Neutrophil (primary cell): Measurements from ENCODE around the gene CHTF18.

ENCODE experiments used
- H3K27ac ChIP-seq: fragments of 200-600 bp; sonication (generic); 2 replicates; pipeline ENCODE4 v1.5.1; 2016; ENCODE audit warnings: mild to moderate bottlenecking, moderate library complexity
- H3K27me3 ChIP-seq: fragments of 200-600 bp; sonication (generic); 2 replicates; pipeline ENCODE4 v1.6.0; 2016; ENCODE audit warnings: mild to moderate bottlenecking
- H3K36me3 ChIP-seq: fragments of 200-600 bp; sonication (generic); 2 replicates; pipeline ENCODE4 v1.5.1; 2017
- H3K4me1 ChIP-seq, 2 experiments: fragments of 200-600 bp in 1 of 2; sonication (generic) in 1 of 2; 1 replicate in 1 of 2; 2 replicates in 1 of 2; pipeline versions ENCODE4 v1.5.1 to v1.6.1; 2013 to 2016; ENCODE audit warnings: low read depth in 1 of 2, low read length in 1 of 2, mild to moderate bottlenecking in 1 of 2, moderate library complexity in 1 of 2; ENCODE audit not compliant: control insufficient read depth in 1 of 2, insufficient read depth in 1 of 2
- H3K4me3 ChIP-seq, 2 experiments: fragments of 200-600 bp in 1 of 2; sonication (generic) in 1 of 2; 1 replicate in 1 of 2; 2 replicates in 1 of 2; pipeline ENCODE4 v1.5.1; 2013 to 2016; ENCODE audit warnings: low read depth in 1 of 2, low read length in 1 of 2, mild to moderate bottlenecking in 1 of 2, moderate library complexity in 1 of 2
- H3K9me3 ChIP-seq: fragments of 200-600 bp; sonication (generic); 2 replicates; pipeline ENCODE4 v1.5.1; 2016
- TF ChIP-seq, protein P1 (sequence below): fragments of 200-600 bp; sonication (generic); IDR thresholded peaks from 2 replicates; pipeline ENCODE4 v1.5.1; 2016; ENCODE audit warnings: antibody characterized with exemption

Gene CHTF18

DNA sequence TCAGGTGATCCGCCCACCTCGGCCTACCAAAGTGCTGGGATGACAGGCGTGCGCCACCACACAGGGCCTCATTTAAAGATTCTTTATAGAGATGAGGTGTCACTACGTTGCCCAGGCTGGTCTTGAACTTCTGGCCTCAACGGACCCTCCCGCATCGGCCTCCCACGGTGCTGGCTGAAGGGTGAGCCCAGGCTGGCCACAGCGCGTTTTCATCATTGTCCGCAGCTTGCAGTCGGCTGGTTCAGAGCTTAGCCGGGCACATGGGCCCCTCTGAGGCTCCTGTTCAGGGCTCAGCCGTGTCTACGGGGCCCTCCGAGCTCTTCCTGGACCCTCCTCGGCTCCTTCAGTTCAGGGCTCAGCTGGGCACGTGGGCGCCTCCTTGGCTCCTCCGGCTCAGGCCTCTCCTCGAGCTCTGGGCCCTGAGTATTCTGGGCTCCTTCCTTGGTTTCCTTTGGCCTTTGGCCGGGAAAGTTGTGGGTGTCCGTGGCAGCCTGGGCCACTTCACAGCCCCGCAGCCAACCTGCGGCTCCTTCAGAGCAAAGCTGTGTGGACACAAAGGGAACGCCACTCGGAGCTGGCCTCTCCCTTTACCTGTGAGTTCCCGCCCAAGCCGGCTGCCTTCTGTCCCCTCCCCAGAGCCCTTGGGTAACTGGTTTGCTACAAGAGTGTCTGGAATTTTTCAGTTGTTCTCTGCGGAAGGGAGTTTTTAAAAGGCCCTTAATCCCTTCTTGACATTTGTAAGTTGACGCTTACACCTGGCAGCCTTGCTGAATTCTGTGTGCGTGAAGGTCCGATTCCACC lies 29.1 kb upstream of the CHTF18 start:
- H3K27ac ChIP-seq = no peak overlapping the region
- no peaks in the 10 kb centered on the region for H3K36me3 ChIP-seq
- H3K27me3 ChIP-seq = peaks cover 3% of the 10 kb centered on the region
- H3K4me3 ChIP-seq = no peak overlapping the region
- TF ChIP-seq, protein P1, sequence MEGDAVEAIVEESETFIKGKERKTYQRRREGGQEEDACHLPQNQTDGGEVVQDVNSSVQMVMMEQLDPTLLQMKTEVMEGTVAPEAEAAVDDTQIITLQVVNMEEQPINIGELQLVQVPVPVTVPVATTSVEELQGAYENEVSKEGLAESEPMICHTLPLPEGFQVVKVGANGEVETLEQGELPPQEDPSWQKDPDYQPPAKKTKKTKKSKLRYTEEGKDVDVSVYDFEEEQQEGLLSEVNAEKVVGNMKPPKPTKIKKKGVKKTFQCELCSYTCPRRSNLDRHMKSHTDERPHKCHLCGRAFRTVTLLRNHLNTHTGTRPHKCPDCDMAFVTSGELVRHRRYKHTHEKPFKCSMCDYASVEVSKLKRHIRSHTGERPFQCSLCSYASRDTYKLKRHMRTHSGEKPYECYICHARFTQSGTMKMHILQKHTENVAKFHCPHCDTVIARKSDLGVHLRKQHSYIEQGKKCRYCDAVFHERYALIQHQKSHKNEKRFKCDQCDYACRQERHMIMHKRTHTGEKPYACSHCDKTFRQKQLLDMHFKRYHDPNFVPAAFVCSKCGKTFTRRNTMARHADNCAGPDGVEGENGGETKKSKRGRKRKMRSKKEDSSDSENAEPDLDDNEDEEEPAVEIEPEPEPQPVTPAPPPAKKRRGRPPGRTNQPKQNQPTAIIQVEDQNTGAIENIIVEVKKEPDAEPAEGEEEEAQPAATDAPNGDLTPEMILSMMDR = no peak
- peaks cover 4 to 14% of the 10 kb centered on the region in 2 experiments for H3K4me1 ChIP-seq
- no peaks in the 10 kb centered on the region for H3K9me3 ChIP-seq

DNA sequence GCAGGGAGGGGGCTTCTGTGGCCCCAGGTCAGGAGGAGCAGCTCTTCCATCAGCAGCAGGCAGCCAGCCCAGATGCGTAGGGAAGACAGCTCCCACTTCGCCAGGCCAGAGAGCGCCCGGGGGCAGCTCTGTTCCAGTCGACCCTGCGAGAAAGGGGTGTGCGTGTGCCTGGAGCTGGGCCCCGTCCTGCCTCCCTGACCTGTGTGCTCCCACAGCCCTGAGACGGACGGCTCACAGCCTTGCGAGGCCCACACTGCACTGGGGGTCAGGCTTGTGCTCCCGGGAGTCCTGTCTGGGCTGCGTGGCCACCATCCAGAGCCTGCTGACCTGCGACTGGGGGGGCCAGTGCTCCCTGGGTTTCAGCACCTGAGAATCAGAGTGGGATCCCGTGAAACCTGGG lies 28.4 kb upstream of the CHTF18 start:
- TF ChIP-seq, protein P1 = no peak
- Histone ChIP-seq H3K4me1 (peaks cover 0 to 6% of the 10 kb centered on the region in 2 experiments), H3K27me3 (peaks cover 3% of the 10 kb centered on the region), H3K27ac (no peak overlapping the region), H3K9me3 (no peaks in the 10 kb centered on the region), H3K36me3 (no peaks in the 10 kb centered on the region), H3K4me3 (no peak overlapping the region)

DNA sequence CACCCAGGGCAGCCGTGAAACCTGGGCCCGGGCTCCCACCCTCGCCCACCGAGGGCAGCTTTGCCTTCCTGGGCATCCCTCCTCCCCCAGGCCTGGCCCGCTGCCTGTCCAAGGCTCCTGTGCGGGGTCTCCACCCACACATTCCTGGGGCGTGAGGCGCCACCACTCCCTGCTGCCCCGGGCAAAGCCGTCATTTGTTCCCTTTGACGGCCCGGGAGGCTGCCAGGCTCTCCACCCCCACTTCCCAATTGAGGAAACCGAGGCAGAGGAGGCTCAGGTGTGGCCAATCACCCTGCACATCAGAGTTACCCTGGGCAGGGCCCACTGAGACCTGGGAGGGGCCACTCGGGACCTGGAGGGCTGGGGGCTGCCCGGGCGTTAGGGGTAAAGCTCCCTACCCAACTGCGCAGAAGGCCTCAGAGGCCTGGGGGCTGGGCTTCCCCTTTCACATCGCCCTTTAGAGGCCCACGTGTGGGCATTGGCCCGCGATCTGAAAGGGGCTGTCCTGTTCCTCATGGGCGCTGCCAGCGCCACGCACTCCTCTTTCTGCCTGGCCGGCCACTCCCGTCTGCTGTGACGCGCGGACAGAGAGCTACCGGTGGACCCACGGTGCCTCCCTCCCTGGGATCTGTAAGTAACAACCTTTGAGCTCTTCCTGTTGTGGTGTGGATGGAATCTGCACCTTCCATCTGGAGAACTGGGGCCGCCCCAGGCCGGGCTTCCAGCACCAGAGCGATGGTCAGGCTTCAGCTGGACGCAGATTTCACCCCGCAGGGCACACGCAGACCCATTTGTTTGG lies 27.7 kb upstream of the CHTF18 start, which contains the start of gene MSLN:
Gene MSLN (plus strand): TSS at position 190 of the 799 bp plus-strand sequence. CDS start 1,947 bp downstream, outside the sequence.
- TF ChIP-seq, protein P1 = no peak
- Histone ChIP-seq H3K4me3 (no peak within 1 kb of the TSS), H3K36me3 (no peaks in the 10 kb centered on the region), H3K27ac (no peak within 1 kb of the TSS), H3K4me1 (peaks cover 0 to 3% of the 10 kb centered on the region in 2 experiments), H3K9me3 (no peaks in the 10 kb centered on the region), H3K27me3 (peaks cover 2% of the 10 kb centered on the region)

DNA sequence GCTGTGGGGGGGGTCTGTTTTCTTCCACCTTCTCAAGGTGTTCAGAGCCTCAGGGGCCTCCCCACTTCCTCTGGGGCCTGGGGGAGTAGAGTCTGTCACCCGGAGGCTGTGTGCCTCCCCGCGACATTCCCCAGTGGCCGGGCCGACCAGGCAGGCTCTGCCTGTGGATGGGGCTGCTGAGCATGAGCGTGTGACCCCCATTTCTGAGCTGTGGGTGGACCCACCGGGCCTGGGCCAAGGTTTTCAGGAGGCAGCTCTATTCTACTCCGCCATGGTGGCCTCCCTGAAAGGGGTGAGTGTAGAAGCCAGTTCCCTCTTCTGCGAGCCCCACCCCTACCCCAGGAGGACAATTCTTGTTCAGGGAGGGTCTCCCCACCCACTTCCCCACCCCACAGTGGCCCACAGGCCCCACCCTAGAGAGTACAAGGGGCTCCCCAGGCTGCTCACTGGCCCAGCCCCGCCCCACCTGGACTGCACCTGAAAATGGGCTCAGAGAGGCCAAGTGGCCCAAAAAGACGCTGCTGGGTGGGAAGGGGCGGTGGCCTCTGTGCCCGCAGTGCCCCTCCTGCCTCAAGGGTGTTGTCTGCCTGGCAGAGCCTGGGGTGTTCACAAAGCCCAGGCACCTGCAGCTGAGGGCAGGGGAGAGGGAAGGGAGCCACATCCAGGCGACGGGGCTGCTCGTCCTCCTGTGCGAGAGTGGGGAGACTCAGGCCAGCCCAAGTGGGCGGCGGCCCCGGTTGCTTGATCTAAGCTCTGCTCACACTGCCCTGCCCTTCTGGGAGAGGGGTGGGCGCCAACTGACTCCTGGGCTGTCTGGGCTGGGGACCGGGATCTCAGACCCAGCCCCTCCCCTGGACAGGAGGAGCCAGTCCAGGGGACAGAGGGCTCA lies 26.6 kb upstream of the CHTF18 start:
- Histone ChIP-seq H3K4me1 (peaks cover 0 to 3% of the 10 kb centered on the region in 2 experiments), H3K27ac (no peak overlapping the region), H3K27me3 (no peaks in the 10 kb centered on the region), H3K9me3 (no peaks in the 10 kb centered on the region), H3K4me3 (no peak overlapping the region), H3K36me3 (no peaks in the 10 kb centered on the region)
- TF ChIP-seq, protein P1 = no peak
